DOHH2 (cell line): ENCODE measurements around the gene STAM2.

Experiments used
- H3F3A ChIP-seq: fragments of 200-600 bp; sonication (generic), shearing (Covaris generic); 2 replicates; pipeline ENCODE4 v1.6.0; 2016; ENCODE audit warnings: antibody characterized with exemption, mild to moderate bottlenecking; ENCODE audit not compliant: control insufficient read depth, insufficient read depth
- H3K27ac ChIP-seq: fragments of 200-600 bp; sonication (generic); 2 replicates; pipeline ENCODE4 v1.5.1; 2014; ENCODE audit warnings: low read depth, mild to moderate bottlenecking, low read length, moderate library complexity
- H3K27me3 ChIP-seq: fragments of 200-600 bp; sonication (generic); 2 replicates; pipeline ENCODE4 v1.6.1; 2014; ENCODE audit warnings: mild to moderate bottlenecking, low read length, mixed read lengths; ENCODE audit not compliant: control insufficient read depth
- H3K36me3 ChIP-seq: fragments of 200-600 bp; sonication (generic); 2 replicates; pipeline ENCODE4 v1.6.1; 2014; ENCODE audit warnings: mild to moderate bottlenecking, low read length, moderate library complexity, mixed read lengths; ENCODE audit not compliant: control insufficient read depth
- H3K4me1 ChIP-seq: fragments of 200-600 bp; sonication (generic); 2 replicates; pipeline ENCODE4 v1.6.1; 2014; ENCODE audit warnings: mild to moderate bottlenecking, low read length, mixed read lengths; ENCODE audit not compliant: control insufficient read depth
- H3K4me2 ChIP-seq: fragments of 200-600 bp; sonication (generic); 2 replicates; pipeline ENCODE4 v1.6.0; 2014; ENCODE audit warnings: mild to moderate bottlenecking, low read length, moderate library complexity
- H3K4me3 ChIP-seq: fragments of 200-600 bp; sonication (generic); 2 replicates; pipeline ENCODE4 v1.5.1; 2014; ENCODE audit warnings: mild to moderate bottlenecking, low read length, mixed read lengths
- H3K79me2 ChIP-seq: fragments of 200-600 bp; sonication (generic); 2 replicates; pipeline ENCODE4 v1.6.1; 2014; ENCODE audit warnings: mild to moderate bottlenecking, low read length, mixed read lengths; ENCODE audit not compliant: control insufficient read depth
- H3K9me2 ChIP-seq: fragments of 200-600 bp; sonication (generic); replicated peaks from 2 replicates; pipeline ENCODE4 v1.6.1; 2014; ENCODE audit warnings: mild to moderate bottlenecking, low read length, mixed read lengths; ENCODE audit not compliant: control insufficient read depth
- H3K9me3 ChIP-seq: fragments of 200-600 bp; sonication (generic); 2 replicates; pipeline ENCODE4 v1.6.1; 2014; ENCODE audit warnings: antibody characterized with exemption, low read length, mixed read lengths; ENCODE audit not compliant: control insufficient read depth, insufficient read depth
- H4K20me1 ChIP-seq: fragments of 200-600 bp; sonication (generic); 2 replicates; pipeline ENCODE4 v1.6.0; 2014; ENCODE audit warnings: low read depth, mild to moderate bottlenecking, antibody characterized with exemption, low read length, moderate library complexity; ENCODE audit not compliant: control insufficient read depth, insufficient read depth
- EZH2phosphoT487 ChIP-seq: fragments of 200-600 bp; sonication (generic); IDR thresholded peaks from 2 replicates; pipeline ENCODE4 v1.6.1; 2017; ENCODE audit warnings: borderline replicate concordance, mild to moderate bottlenecking, antibody characterized with exemption, low read length, moderate library complexity, mixed read lengths
- TF ChIP-seq, protein P1 (sequence below): fragments of 200-600 bp; sonication (generic); IDR thresholded peaks from one replicate; pipeline ENCODE4 v1.5.1; 2014; ENCODE audit warnings: antibody characterized with exemption, mild to moderate bottlenecking, low read depth, low read length; ENCODE audit not compliant: poor library complexity, severe bottlenecking

STAM2 gene

DNA sequence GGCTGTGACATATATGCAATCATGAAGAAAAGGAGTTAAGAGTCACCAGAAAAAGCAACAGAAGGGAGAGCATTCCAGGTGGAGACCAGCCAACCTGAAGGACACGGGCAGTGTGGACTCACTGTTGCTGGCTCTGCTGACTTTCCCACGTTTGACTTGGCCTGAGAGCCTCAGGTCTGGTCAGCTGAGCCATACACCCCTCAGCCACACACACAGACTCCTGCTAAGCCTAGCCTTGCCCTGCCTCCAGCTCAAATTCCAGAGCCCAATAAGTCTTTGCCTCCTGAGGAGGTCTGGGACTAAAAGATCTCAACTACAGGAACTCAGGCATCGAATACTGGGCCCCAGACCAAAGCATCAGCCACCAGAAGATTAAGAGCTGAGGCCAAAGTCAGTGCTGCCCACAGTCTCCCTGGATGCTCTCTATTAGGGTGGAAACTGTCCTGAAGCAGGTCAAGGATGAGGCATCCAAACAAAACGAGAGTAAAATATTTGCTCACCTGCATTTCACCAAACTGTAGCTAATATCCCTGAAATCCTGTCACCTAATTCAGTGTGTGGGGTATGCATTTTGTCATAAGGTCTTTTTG, 100.0 kb downstream of the STAM2 start:
- no peaks in the 10 kb centered on the region for H3K9me2 ChIP-seq
- no peak overlapping the region for H3K27ac ChIP-seq
- TF ChIP-seq EZH2phosphoT487 = no peak
- TF ChIP-seq, protein P1, sequence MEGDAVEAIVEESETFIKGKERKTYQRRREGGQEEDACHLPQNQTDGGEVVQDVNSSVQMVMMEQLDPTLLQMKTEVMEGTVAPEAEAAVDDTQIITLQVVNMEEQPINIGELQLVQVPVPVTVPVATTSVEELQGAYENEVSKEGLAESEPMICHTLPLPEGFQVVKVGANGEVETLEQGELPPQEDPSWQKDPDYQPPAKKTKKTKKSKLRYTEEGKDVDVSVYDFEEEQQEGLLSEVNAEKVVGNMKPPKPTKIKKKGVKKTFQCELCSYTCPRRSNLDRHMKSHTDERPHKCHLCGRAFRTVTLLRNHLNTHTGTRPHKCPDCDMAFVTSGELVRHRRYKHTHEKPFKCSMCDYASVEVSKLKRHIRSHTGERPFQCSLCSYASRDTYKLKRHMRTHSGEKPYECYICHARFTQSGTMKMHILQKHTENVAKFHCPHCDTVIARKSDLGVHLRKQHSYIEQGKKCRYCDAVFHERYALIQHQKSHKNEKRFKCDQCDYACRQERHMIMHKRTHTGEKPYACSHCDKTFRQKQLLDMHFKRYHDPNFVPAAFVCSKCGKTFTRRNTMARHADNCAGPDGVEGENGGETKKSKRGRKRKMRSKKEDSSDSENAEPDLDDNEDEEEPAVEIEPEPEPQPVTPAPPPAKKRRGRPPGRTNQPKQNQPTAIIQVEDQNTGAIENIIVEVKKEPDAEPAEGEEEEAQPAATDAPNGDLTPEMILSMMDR = no peak
- H3K27me3 ChIP-seq = no peaks in the 10 kb centered on the region
- no peaks in the 10 kb centered on the region for H3K9me3 ChIP-seq
- H3K4me3 ChIP-seq = no peak overlapping the region
- no peaks in the 10 kb centered on the region for H4K20me1 ChIP-seq
- no peaks in the 10 kb centered on the region for H3K79me2 ChIP-seq
- no peak overlapping the region for H3K4me2 ChIP-seq
- H3F3A ChIP-seq = no peaks in the 10 kb centered on the region
- no peaks in the 10 kb centered on the region for H3K36me3 ChIP-seq
- H3K4me1 ChIP-seq = peaks cover 16% of the 10 kb centered on the region

DNA sequence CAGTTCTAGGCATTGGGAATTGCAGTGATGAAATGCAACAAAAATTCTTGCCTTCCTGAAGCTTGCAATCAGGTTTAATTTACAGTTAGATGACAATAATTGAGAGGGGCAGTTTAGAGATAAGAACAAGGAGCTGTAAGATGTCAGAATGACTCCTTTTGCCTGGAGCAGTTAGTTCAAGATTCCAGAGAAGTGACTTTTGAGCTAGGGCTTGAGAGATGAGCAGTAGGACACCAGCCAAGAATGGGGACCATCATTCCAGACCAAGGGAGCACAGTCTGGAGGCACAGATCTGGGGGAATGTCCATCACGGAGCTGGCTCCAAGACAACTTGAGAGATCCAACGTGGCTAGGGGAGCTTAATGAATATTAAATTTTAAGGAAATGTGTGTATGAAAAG, 103.6 kb downstream of the STAM2 start:
- Histone ChIP-seq H3K9me2 (no peaks in the 10 kb centered on the region), H3K27me3 (no peaks in the 10 kb centered on the region), H3K9me3 (no peaks in the 10 kb centered on the region), H3K4me3 (peak overlapping the region; percentile 43; the same call in 1 of the 2 replicates), H3K36me3 (no peaks in the 10 kb centered on the region), H4K20me1 (no peaks in the 10 kb centered on the region), H3F3A (no peaks in the 10 kb centered on the region), H3K4me1 (peaks cover 21% of the 10 kb centered on the region), H3K79me2 (no peaks in the 10 kb centered on the region), H3K4me2 (peak overlapping the region; percentile 66), H3K27ac (no peak overlapping the region)
- TF ChIP-seq, protein P1 = no peak
- no peak for TF ChIP-seq EZH2phosphoT487

DNA sequence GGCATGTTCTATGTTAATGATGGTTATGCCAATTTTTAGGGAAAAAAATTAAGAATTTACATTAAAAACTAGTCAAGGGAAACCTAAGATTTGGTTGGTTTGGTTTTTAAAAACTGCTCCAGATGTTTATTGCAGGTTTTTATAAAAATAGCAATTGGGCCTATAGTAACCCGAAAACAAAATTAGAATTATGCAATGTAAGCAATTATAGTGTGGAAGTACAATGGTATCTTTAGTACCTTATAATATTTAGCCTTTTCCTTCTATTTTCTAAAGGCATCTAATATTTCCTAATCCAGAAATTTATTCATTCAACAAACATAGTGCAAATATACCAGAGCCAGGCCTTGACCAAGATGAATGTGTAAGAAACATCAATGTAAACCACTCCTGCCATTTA, 104.0 kb downstream of the STAM2 start:
- Histone ChIP-seq H4K20me1 (no peaks in the 10 kb centered on the region), H3K9me2 (no peaks in the 10 kb centered on the region), H3K36me3 (no peaks in the 10 kb centered on the region), H3K9me3 (no peaks in the 10 kb centered on the region), H3K27ac (peak overlapping the region; percentile 58), H3K79me2 (no peaks in the 10 kb centered on the region), H3K4me1 (peaks cover 21% of the 10 kb centered on the region), H3F3A (no peaks in the 10 kb centered on the region), H3K4me2 (peak overlapping the region; percentile 66), H3K4me3 (peak overlapping the region; percentile 43), H3K27me3 (no peaks in the 10 kb centered on the region)
- TF ChIP-seq, protein P1 = no peak
- no peak for TF ChIP-seq EZH2phosphoT487
